ENCODE data around the gene DENND5A.

Gene DENND5A

GRCh38 chr11:9277176-9277575 is 12.0 kb upstream of the DENND5A start:
- no peak for DNase-seq (ENCODE audit: low read depth)
- H3K4me3 ChIP-seq (ENCODE audit: low read depth, low read length): no peak overlapping the region
- TF ChIP-seq MAX (IDR thresholded peaks at IDR 0.05; ENCODE audit: low read depth, low read length) (no peak), CTCF (IDR thresholded peaks at IDR 0.05; ENCODE audit: low read depth, low read length) (no peak), POLR2A (IDR thresholded peaks at IDR 0.05; ENCODE audit: extremely low read depth, insufficient read length) (no peak), MYC (IDR thresholded peaks at IDR 0.05; ENCODE audit: low read depth, low read length) (no peak)

- no peak overlapping the region for H3K4me3 ChIP-seq (ENCODE audit: low read depth, low read length)
- DNase-seq (ENCODE audit: low read depth): peak; percentile 49
- no peak for TF ChIP-seq CTCF (IDR thresholded peaks at IDR 0.05; ENCODE audit: low read depth, low read length)
- no peak for TF ChIP-seq MYC (IDR thresholded peaks at IDR 0.05; ENCODE audit: low read depth, low read length)
- TF ChIP-seq POLR2A (IDR thresholded peaks at IDR 0.05; ENCODE audit: extremely low read depth, insufficient read length): no peak
- no peak for TF ChIP-seq MAX (IDR thresholded peaks at IDR 0.05; ENCODE audit: low read depth, low read length)
Measured at GRCh38 chr11:9276571-9276970, 11.4 kb upstream of the DENND5A start.

GRCh38 chr11:9274499-9275258 is 9.5 kb upstream of the DENND5A start:
- no peak overlapping the region for H3K4me3 ChIP-seq (ENCODE audit: low read depth, low read length)
- no peak for DNase-seq (ENCODE audit: low read depth)
- no peak for TF ChIP-seq POLR2A (IDR thresholded peaks at IDR 0.05; ENCODE audit: extremely low read depth, insufficient read length)

GRCh38 chr11:9273376-9274336 is 8.5 kb upstream of the DENND5A start:
- DNase-seq (ENCODE audit: low read depth): peak; percentile 86
- TF ChIP-seq CTCF (IDR thresholded peaks at IDR 0.05; ENCODE audit: low read depth, low read length) (no peak), MAX (IDR thresholded peaks at IDR 0.05; ENCODE audit: low read depth, low read length) (0 out of 2 replicates have a peak, but pooled peaks have one; percentile 32), MYC (IDR thresholded peaks at IDR 0.05; ENCODE audit: low read depth, low read length) (no peak), POLR2A (IDR thresholded peaks at IDR 0.05; ENCODE audit: extremely low read depth, insufficient read length) (no peak)
- no peak overlapping the region for H3K4me3 ChIP-seq (ENCODE audit: low read depth, low read length)

GRCh38 chr11:9269492-9270013 is 4.4 kb upstream of the DENND5A start:
- H3K4me3 ChIP-seq (ENCODE audit: low read depth, low read length): no peak overlapping the region
- TF ChIP-seq MAX (IDR thresholded peaks at IDR 0.05; ENCODE audit: low read depth, low read length) (no peak), MYC (IDR thresholded peaks at IDR 0.05; ENCODE audit: low read depth, low read length) (no peak), POLR2A (IDR thresholded peaks at IDR 0.05; ENCODE audit: extremely low read depth, insufficient read length) (no peak), CTCF (IDR thresholded peaks at IDR 0.05; ENCODE audit: low read depth, low read length) (no peak)
- DNase-seq (ENCODE audit: low read depth): no peak

GRCh38 chr11:9267680-9268079 is 2.5 kb upstream of the DENND5A start:
- no peak overlapping the region for H3K4me3 ChIP-seq (ENCODE audit: low read depth, low read length)
- no peak for DNase-seq (ENCODE audit: low read depth)
- TF ChIP-seq POLR2A (IDR thresholded peaks at IDR 0.05; ENCODE audit: extremely low read depth, insufficient read length) (no peak), MYC (IDR thresholded peaks at IDR 0.05; ENCODE audit: low read depth, low read length) (no peak), MAX (IDR thresholded peaks at IDR 0.05; ENCODE audit: low read depth, low read length) (no peak), CTCF (IDR thresholded peaks at IDR 0.05; ENCODE audit: low read depth, low read length) (no peak)
